Hematopoietic multipotent progenitor cell treated with erythropoietin and hydrocortisone succinate and interleukin-3 and kit ligand, for 4 days (in vitro differentiated cells): ENCODE measurements around the gene MTA1.

Experiments used
- DNase-seq: peaks from one replicate; pipeline ENCODE4 v3.0.0-alpha.2; 2015

Gene MTA1

GRCh38 chr14:105501504-105502291 is 82.1 kb downstream of the MTA1 start:
- DNase-seq = no peak

- DNase-seq = no peak
Observed at GRCh38 chr14:105502446-105503295, 83.0 kb downstream of the MTA1 start.

GRCh38 chr14:105503296-105503640 is 83.6 kb downstream of the MTA1 start:
- DNase-seq = no peak

GRCh38 chr14:105503935-105504692 is 84.5 kb downstream of the MTA1 start:
- no peak for DNase-seq

- DNase-seq = no peak
Observed at GRCh38 chr14:105505101-105505500, 85.5 kb downstream of the MTA1 start.

GRCh38 chr14:105507247-105507646 is 87.6 kb downstream of the MTA1 start:
- DNase-seq = no peak

- no peak for DNase-seq
Observed at GRCh38 chr14:105508069-105508468, 88.4 kb downstream of the MTA1 start.

GRCh38 chr14:105508601-105509000 is 89.0 kb downstream of the MTA1 start:
- DNase-seq = no peak

GRCh38 chr14:105517096-105517495 is 97.5 kb downstream of the MTA1 start:
- no peak for DNase-seq

GRCh38 chr14:105519946-105520698 is 100.5 kb downstream of the MTA1 start:
- DNase-seq = no peak
